HG03135 (cell line): ENCODE measurements around the gene BCAS3.
"Not testable (repeated sequence)": the region's sequence is repeated elsewhere in the genome, so short reads cannot be mapped to it uniquely, and the experiment has no call there.

Source experiments
- ATAC-seq: cut with Tn5 transposase; IDR thresholded peaks from one replicate; pipeline ENCODE4 v1.9.1; 2021; ENCODE audit warnings: mild to moderate bottlenecking, moderate library complexity; ENCODE audit not compliant: unreplicated experiment

The BCAS3 gene

DNA sequence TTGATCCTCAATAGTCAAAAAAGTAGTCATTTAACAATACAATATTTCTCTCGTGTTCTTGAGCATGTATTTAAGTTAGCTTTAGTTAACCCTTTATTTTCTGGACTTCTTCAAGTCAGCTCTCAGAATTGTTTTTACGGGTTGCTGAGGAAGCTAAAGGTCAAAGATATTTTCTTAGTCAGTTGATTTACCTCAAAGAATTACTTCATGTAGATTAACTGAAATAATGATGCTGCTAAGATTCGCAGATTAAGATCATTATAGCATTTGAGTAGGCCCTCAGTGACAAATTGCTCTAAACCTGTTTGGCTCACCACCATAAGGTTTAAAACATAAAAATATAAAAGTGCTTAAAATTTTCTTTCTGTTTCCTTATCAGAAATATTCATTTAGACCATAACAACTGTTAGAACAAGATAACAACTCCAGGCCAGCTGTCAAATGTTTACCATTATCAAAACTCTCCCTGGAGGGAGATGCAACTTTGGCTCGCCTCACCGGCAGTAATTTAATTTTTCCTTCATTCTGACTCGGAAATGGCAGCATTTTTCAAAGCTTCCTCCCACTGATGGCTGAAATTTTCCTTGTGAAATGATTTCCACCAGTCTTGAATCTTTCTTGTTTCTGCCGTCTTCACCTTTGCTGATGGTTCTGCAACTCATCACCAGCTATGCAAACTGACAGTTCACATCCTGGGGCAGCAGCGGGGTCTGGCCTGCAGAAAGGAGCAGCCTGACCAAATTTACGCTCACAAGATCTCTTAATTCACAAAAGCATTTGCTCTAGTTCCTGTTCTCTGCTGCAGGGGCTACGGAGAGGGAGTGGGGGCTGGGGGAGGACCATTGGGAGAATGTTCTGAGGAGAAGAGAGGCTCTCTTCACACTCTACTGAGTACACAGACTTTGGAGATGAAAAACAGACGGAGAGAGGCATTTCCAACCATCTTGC lies 467.2 kb downstream of the BCAS3 start:
- no peak for ATAC-seq

DNA sequence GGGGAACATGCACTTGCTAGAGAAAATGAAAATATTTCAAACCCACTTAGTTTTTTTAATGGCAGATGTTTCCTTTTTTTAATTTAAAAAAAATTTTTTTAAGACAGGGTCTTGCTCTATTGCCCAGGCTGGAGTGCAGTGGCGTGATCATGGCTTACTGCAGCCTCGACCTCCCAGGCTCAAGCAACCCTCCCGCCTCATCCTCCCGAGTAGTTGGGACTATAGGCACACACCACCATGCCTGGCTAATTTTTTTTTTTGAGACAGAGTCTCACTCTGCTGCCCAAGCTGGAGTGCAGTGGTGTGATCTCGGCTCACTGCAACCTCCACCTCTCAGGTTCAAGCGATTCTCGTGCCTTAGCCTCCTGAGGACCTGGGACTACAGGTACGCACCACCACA lies 469.2 kb downstream of the BCAS3 start:
- not testable (repeated sequence) for ATAC-seq

DNA sequence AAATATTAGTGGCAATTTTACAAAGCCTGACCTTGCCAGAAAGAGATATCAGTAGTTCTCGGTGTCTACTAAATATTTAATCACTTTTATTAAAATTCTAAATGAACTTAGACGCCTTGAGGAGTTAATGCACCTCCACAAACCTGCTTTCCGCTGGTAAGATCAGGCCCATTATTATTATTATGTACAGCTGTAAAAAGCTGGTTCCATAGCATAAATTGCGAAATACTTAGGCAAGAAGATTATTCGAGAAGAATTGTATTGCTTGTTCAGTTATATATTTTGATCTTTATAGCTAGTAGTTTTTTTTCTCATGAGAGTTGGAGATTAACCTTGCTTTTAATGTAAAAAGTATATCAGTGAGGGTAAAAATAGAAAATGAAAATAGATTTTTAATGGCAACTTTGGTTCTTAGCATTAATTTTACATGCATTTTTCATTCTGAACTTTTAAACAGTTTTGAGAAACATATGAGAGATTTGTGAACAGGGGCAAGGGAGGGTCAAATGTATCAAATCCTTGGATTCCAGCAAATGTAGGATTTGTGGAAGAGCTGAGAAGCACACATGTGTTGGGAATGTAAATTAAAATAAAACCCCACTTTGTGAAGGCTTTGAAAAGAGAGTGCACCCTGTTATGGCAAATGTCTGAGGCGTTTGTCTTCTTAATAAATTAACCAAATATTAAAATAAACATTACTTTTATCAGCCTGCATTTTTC lies 471.6 kb downstream of the BCAS3 start:
- ATAC-seq: no peak

DNA sequence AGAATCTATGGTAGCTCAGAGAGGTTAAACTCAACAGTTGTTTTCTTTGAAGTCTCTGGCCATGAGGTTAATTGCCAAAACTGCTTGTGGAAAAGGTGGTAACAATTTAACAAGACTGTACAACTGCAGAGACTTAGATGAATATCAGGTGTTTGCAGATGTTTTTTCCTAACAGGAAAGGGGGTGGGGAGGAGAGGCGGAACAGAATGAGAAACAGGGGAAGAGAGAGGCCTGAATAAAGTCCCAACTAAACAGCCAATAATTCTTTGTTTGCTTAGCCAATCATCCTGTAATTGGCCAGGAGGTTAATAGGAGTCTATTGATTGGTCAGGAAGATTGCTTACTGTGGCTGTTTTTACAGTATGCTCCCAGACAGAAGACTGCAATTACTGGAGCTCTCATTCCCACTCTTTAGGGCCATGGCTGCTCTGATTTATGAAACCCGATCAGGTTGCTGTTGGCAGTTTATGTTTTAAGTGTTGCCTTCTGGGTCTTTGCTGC lies 472.3 kb downstream of the BCAS3 start:
- no peak for ATAC-seq

DNA sequence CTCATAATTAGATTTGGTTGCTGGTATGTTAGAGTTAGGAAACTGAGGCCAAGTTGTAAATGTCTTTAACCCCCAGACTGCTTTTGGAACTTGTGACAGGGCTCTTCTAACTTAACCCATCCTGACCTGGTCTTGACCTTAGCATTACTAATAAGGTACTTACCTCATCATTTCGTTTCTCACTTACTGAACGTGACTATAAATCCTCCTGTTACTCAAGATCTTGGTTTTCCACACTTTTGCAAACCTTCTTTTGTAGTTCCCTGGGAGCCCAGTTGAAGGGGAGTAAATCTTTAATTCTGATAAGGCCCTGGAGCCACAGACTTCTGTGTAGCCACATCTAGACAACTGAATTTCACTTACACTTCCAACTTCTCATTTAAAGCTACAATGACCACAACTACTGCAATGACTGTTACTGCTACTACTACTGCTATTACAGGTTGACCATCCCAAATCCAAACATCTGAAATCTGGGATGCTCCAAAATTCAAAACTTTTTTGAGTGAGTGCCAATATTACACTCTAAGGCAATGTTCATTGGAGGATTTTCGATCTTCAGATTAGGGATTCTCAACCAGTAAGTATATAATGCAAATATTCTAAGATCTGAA lies 473.1 kb downstream of the BCAS3 start:
- ATAC-seq: no peak

DNA sequence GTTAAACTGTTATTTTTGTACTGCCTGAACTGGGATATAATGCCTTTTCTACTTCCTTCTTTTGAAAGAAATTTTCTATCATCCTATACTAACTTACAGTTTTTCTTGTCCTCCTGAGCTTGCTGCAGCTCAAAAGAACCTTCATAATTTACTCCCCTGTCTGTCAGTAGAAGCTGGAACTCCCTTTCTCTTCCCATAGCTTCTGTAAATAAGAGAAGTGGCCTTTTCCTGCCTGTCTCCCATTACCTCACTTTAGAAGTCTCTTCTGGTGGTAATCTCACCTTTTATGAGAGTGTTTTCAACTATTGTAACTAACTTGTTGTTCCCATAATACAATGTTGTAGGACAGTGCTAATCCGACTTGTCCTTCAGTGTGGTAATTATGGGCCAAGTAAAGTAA lies 475.2 kb downstream of the BCAS3 start:
- ATAC-seq: no peak

GRCh38 chr17:61155590-61156237 lies 478.1 kb downstream of the BCAS3 start:
- ATAC-seq: no peak

GRCh38 chr17:61157246-61157886 lies 479.7 kb downstream of the BCAS3 start:
- ATAC-seq: no peak

GRCh38 chr17:61158376-61158775 lies 480.7 kb downstream of the BCAS3 start:
- no peak for ATAC-seq

- no peak for ATAC-seq
Measured at GRCh38 chr17:61159221-61159814, 481.7 kb downstream of the BCAS3 start.

GRCh38 chr17:61160204-61160603 lies 482.6 kb downstream of the BCAS3 start:
- no peak for ATAC-seq

DNA sequence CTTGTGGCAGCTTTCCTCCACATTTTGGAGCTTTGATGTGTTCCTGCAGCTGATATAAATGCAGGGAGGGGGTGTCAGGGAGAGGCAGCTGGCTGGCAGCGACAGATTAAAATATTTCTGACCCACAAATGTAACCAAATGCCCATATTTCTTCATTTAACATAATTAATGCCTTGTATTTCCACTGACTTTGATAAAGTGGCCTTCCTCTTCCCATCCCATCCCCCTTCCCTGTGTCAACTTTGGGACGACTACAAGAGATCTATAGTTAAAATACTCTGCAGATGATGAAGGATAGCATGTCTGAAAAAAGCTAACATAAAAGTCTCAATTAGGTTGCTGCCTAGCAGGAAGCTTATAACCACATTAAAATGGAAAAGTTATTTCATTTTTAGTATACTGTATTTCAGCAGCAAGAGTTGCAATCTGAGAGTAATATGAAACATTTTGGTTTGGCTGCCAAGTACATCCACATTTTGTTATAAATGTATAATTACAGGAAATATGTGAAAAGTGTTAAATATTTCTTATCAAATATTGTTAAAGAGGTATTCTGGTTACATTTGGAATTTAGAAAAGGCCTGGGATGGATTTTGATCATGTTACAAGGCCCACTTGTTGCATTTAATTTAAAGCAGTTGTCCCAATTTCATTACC lies 483.3 kb downstream of the BCAS3 start:
- ATAC-seq: no peak

DNA sequence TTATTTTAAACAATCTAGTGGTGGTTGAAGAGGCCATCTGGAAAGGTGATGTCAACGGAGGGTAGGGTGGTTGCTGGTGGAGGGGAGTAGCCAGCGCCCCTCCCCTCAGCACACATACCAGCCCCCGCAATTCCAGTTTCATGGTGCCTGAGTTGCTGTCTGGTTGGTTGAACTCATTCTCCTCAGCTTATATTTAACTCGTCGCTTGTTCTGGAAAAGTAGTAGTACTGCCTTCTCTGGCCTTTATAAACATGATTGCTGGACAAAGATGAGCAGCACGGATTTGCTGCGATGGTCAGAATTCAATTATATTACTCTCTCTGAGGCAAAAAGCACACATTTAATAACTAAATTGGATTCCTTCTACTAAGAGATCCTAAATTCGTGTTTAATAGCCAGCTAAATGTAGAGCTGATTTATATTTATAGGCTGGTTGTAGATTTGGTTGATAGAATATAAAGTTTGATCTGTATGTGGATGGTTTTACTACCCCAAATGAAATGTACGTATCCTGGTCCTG lies 484.0 kb downstream of the BCAS3 start:
- no peak for ATAC-seq

DNA sequence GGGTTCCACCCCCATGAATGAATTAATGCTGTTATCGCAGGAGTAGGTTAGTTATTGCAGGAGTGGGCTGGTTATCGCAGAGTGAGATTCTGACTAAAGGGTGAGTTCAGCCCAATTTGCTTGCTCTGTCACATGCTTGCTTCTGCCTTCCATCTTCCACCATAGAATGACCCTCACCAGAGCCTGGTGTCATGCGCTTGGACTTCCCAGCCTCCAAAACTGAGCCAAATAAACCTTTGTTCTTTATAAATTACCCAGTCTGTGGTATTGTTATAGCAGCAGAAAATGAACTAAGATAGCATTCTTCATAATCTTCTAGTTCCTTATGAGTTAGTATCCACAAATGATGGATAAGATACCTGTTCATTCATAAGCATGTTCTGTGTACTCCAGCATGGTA lies 486.9 kb downstream of the BCAS3 start:
- no peak for ATAC-seq

DNA sequence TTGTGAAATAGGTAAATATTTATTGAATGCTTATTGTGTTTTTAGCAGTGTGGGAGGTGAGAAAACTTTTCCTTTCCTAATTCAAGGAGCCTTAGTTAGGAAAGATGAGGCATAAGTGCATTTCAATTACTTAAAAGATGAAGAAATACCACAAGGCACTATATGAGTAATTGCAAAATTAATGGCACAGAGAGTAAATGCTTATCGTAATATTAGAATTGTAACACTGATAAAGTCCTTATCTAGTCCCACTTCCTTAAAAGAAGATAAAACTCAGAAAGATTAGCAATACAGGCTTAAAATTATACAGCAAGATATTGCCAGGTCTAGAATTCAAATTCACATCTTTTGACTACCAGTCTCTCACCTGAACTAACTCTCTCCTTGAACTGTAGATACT lies 489.4 kb downstream of the BCAS3 start:
- ATAC-seq: no peak

GRCh38 chr17:61168506-61168905 lies 490.9 kb downstream of the BCAS3 start:
- no peak for ATAC-seq

- ATAC-seq: no peak
Measured at GRCh38 chr17:61174310-61174709, 496.7 kb downstream of the BCAS3 start.

GRCh38 chr17:61175298-61176142 lies 497.9 kb downstream of the BCAS3 start:
- ATAC-seq: no peak
